Measurements from ENCODE around the gene ATXN1. TPM values are rescaled to one million over a fixed set of nuclear protein-coding genes. Genes with fewer than 3 reads are reported as not detected.

The ATXN1 gene
- total and polyA plus RNA-seq, 2 experiments from 2014 or later, result 4.8 to 9.1 TPM

GRCh38 chr6:16659466-16660156, 101.6 kb downstream of the ATXN1 start:
- Mint-ChIP-seq H3K4me3 (no peak overlapping the region), H3K36me3 (ENCODE audit: low read depth) (peaks cover 7% of the 10 kb centered on the region; the same call in 1 of the 3 replicates), H3K27me3 (ENCODE audit: insufficient read depth, low read depth, poor library complexity) (no peaks in the 10 kb centered on the region), H3K4me1 (peaks cover 13% of the 10 kb centered on the region; the same call in 2 of the 3 replicates), H3K27ac (no peak overlapping the region), H3K9me3 (peaks cover 12% of the 10 kb centered on the region)
- Histone ChIP-seq H3K27me3 (ENCODE audit: insufficient read depth) (no peaks in the 10 kb centered on the region), H4K20me1 (replicated peaks; ENCODE audit: insufficient read depth) (no peaks in the 10 kb centered on the region), H3K36me3 (ENCODE audit: insufficient read depth) (no peaks in the 10 kb centered on the region), H2AFZ (no peak overlapping the region), H3K4me2 (no peak overlapping the region), H3F3A (replicated peaks; ENCODE audit: low read depth) (no peaks in the 10 kb centered on the region), H3K9me2 (ENCODE audit: insufficient read depth) (no peaks in the 10 kb centered on the region), H3K79me2 (replicated peaks; ENCODE audit: insufficient read depth) (no peaks in the 10 kb centered on the region), H3K4me3 (no peak overlapping the region), H3K27ac (ENCODE audit: low read depth) (no peak overlapping the region), H3K4me1 (ENCODE audit: insufficient read depth) (peaks cover 6% of the 10 kb centered on the region; the same call in 1 of the 2 replicates)
- TF ChIP-seq ETS1 (IDR thresholded peaks at IDR 0.05) (no peak), NANOG (IDR thresholded peaks at IDR 0.05; ENCODE audit: borderline replicate concordance) (no peak), ZNF331 (CRISPR knock-in tag; IDR thresholded peaks at IDR 0.05; ENCODE audit: low read depth) (no peak), EZH2 (IDR thresholded peaks at IDR 0.05; ENCODE audit: low read depth, unreplicated experiment) (no peak), REST (IDR thresholded peaks at IDR 0.05; ENCODE audit: unreplicated experiment) (no peak), POLR2AphosphoS5 (IDR thresholded peaks at IDR 0.05; ENCODE audit: low read depth) (no peak), STAT1 (IDR thresholded peaks at IDR 0.05; ENCODE audit: unreplicated experiment) (no peak), ZNF462 (CRISPR knock-in tag; IDR thresholded peaks at IDR 0.05) (no peak), ZNF114 (CRISPR knock-in tag; IDR thresholded peaks at IDR 0.05) (no peak), CREB1 (CRISPR knock-in tag; IDR thresholded peaks at IDR 0.05; ENCODE audit: low read depth) (no peak), JUNB (IDR thresholded peaks at IDR 0.05; ENCODE audit: unreplicated experiment) (no peak), EZH2phosphoT487 (IDR thresholded peaks at IDR 0.05; ENCODE audit: unreplicated experiment) (no peak)
- TF ChIP-seq, protein P1, sequence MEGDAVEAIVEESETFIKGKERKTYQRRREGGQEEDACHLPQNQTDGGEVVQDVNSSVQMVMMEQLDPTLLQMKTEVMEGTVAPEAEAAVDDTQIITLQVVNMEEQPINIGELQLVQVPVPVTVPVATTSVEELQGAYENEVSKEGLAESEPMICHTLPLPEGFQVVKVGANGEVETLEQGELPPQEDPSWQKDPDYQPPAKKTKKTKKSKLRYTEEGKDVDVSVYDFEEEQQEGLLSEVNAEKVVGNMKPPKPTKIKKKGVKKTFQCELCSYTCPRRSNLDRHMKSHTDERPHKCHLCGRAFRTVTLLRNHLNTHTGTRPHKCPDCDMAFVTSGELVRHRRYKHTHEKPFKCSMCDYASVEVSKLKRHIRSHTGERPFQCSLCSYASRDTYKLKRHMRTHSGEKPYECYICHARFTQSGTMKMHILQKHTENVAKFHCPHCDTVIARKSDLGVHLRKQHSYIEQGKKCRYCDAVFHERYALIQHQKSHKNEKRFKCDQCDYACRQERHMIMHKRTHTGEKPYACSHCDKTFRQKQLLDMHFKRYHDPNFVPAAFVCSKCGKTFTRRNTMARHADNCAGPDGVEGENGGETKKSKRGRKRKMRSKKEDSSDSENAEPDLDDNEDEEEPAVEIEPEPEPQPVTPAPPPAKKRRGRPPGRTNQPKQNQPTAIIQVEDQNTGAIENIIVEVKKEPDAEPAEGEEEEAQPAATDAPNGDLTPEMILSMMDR (conservative IDR thresholded peaks at IDR 0.05; ENCODE audit: low read depth in 2 of 2), result no peak
- ATAC-seq (no peak), DNase-seq (ENCODE audit: low spot score) (no peak)

Data from GM23338 (cell line).